ENCODE measurements around the gene OLFM4. TPM values are rescaled to one million over a fixed set of nuclear protein-coding genes. Genes with fewer than 3 reads are reported as not detected.

The OLFM4 gene
- polyA plus RNA-seq, 1 donor = 0.57 TPM

- no peak for DNase-seq
These were observed 37.8 kb downstream of the OLFM4 start for GRCh38 chr13:53066411-53066810.

DNA sequence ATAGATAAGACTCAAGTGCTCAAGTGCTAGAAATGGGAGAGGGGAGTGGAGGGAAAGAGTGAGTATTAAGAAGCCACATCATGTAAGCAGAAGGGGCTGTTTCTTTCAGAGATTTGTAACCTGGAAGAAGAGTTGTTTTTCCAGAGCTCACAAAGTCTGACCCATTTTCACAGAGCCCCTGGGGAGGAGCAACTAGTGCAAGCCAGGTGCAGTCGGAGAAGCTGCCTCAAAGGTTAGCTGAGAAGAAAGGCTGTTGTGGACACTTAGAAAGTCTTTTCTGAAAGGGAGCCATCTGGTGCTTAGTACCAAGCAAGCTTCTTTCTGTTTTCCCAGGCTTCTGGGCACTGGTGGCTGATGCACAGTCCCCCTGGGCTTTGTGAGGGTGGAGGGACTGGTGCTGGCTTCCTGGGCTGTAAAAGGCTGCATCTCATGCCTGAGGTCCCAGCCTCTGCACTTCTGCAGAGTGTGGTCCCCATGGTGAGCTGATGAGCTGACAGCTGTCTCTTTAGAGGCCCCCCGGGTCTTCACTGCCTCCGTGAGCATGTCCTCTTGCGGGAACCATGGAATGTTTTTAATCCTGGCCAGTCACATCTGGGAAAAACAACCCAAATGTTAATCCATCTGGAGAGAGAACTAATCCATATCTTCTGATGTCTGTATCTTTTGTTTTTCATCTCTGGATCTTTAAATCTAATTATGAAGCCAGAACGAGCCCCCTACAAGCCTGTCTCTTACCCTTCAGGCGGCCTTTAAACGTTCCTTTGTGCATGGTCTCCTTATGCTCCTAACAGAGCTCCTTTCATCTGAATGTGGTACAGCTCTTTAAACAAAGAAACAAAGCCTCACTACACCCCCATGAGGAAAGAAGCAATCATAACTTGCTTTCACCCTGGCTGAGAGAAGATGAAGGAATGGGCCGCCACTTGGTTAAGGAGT lies 40.2 kb downstream of the OLFM4 start:
- no peak for DNase-seq

GRCh38 chr13:53069800-53070199 lies 41.2 kb downstream of the OLFM4 start:
- DNase-seq = no peak

DNA sequence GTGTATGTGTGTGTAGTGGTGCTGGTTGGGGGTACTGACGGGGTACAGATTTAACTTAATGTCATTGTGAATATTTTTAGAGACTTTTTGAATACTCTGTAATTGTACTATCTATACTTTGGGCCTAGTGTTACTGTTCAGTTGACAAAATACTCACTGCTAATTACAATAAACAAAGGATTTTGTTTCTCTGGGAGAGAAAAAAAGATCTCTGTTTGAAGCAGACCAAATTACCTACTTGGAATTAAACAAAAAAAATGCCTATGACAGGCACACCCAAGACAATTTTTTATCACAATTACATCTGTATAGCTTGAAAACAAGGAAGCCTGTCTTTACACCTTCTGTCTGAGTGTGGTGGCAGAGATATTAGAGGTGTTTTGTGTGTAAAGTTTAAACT lies 45.1 kb downstream of the OLFM4 start:
- DNase-seq = no peak

GRCh38 chr13:53074114-53074513 lies 45.5 kb downstream of the OLFM4 start:
- DNase-seq = no peak

DNA sequence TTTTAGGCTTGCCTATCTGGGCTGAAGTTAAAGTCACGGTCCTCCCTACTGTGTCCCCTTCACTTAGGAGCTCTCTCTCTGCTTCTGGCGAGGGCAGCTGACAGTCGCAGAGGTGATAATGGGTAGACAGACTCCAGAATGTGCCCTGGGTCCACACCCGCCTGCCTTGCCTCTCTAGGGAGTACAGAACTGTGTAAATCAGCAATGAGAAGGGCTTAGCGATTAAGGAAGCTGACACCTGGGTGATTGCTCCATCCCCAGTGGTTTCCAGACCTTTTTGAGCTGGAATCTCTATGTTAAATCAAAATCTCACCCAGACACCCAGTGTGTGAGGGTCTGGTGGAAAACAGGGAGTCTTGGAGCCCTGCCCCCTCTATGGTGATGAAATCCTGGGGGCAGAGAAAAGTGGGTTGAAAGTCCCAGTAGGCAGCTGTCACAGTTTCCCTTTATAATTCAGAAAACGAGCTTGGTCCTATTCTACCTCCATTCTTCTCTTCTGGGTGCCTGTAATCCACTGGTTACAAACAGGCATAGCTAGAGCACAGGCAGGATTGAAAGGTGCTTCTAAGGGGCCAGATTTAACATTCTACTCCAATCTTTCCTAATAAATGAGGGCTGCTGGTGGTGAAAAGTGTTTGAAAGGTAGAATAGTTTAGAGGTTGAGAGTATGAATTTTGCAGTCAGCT lies 46.9 kb downstream of the OLFM4 start:
- no peak for DNase-seq

DNA sequence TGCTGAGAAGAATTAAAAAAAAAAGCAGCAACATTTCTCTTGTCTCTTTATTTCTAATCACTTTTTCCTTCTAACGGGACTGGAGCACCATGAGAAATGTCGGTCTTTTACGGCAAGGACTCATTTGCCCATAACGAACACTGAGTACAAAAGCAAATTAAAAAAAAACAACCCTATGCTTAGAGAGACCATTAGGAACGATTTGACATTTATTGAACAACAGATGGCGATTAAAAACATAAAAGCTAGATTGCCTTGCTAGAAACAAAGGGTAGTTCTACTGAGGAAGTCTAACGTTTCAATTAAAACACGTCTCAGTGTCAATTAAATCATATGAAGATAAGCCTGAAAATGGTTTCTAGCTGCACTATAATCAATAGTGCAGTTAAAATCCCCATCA lies 51.1 kb downstream of the OLFM4 start:
- no peak for DNase-seq

DNA sequence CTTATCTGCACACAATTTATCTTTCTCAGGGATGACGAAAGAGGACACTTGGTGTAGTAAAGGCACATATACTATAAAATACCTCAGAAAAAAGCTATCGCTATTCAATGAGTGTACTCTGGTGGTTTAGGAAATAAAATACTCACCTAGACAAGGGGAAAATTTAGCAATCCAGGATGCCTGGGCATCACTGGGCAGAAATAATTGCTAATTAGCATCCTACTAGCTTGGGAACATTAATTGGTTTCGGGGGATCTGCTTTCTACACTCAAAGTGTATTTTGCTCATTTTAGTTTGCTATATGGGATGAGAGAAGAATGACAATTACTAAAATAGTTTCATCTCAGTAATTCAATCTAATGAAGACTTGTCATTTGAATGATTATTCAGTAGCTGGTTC lies 60.3 kb downstream of the OLFM4 start:
- DNase-seq = no peak

DNA sequence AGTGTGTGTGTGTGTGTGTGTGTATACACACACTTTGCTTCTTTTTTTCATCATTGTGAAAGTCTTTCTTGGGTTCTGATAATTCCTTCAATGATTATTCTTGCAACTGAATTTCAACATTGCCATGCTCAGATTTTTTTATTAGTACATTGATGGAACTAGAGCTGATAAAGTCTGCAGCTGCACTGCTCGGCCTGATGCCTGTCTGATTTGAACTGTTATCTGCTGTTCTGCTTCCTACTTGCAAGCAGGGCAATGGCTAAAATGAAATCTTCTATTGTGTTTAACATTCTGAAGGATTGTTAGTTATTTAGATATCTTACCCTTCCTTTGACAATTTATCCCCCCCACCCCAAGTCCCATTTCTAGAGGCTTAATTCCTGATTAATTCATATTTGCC lies 61.3 kb downstream of the OLFM4 start:
- DNase-seq = no peak

DNA sequence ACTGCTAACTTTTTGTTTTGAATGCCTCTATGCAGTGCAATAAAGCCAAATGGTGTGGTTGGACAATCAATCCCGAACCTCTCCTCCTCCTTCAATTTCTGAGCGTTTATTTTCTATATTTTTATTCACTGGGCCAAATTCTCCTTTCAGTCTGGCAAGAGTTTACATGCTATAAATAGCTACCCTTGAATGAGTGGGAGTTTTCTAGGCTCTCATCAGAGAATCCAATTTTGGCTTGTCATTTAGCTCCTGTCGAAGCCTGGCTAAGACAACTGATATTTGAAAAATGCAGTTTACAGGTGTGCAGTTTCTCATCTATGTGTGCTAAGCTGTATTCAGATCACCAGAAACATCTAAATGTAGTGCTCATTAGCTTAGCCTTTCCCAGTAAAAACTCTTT lies 61.8 kb downstream of the OLFM4 start:
- no peak for DNase-seq

DNA sequence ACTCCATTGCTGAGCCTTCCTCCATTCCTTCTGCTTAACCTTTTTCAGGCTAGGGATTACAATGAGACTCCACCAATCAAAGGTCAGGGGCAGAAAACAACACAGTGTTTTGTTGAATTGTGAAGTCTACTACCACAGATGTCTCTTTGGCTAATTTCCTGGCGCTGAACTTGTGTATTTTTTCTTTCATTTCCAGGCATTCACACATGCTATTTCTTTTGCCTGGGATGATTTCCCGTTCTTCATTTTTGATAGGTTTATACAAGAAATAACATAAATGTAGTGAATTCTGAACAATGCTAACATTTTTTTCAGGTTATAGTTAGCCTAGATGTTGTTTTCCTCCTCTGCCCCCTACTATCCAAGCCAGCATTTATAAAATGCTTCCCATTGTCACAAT lies 64.3 kb downstream of the OLFM4 start:
- no peak for DNase-seq

GRCh38 chr13:53098455-53098854 lies 69.8 kb downstream of the OLFM4 start:
- DNase-seq = no peak

DNA sequence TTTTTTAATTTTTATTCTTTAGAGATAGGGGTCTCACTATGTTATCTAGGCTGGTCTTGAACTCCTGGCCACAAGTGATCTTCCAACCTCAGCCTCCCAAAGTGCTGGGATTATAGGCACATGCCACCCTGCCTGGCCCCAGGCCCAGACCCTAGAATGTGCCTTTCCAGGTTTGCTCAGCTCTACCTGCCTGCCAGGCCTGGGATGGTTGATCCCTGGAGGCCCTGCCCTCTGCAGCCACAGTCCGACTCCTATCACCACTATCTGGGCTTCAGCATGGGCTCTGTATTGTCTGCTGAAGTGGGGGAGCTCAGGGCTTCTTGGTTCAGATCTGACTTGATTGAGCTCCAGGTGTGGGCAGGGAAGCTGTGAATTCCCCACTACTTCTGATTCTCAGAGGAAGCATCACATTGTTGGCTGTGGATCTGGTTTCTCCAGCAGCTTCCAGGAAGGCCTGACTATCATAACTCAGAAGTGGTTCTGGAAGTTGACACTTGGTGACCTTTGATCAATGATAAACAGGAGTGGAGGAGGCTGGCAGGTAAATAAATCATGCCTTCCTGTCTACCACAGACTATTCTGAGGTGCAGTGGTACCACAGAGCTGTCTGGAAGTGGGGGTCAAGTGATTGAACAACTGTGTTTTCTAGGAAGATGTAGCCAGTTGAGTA lies 71.9 kb downstream of the OLFM4 start:
- no peak for DNase-seq

Other genes starting within 250 kb of the OLFM4 start
- gene PCDH8, start 180.2 kb upstream of the OLFM4 start, polyA plus RNA-seq (ENCODE audit: insufficient read length) = not detected

Measured in left kidney (tissue), 2 donors.